Keratinocyte (primary cell): Measurements from ENCODE around the gene SFN. TPM values are rescaled to one million over a fixed set of nuclear protein-coding genes. Genes with fewer than 3 reads are reported as not detected.

Experiments used
- DNase-seq: peaks from one replicate; pipeline ENCODE4 v3.0.0-alpha.2; 2011; ENCODE audit warnings: low read depth, missing footprints, low spot score
- FAIRE-seq: peaks from 2 replicates; lab custom pipeline; 2011; peaks lifted over from hg19 to GRCh38; lab: Jason Lieb, UNC
- H2AFZ ChIP-seq: 2 replicates; pipeline ENCODE4 v1.6.0; 2012; ENCODE audit warnings: low read length, control low read depth, inconsistent platforms; ENCODE audit not compliant: control insufficient read depth
- H3K27ac ChIP-seq: 2 replicates; pipeline ENCODE4 v1.5.1; 2011; ENCODE audit warnings: low read length; ENCODE audit not compliant: control insufficient read depth, insufficient read depth
- H3K27me3 ChIP-seq: 3 replicates; pipeline ENCODE4 v1.6.0; 2011; ENCODE audit warnings: low read length; ENCODE audit not compliant: control insufficient read depth, insufficient read depth; ENCODE audit errors: extremely low read depth
- H3K36me3 ChIP-seq, 2 experiments: 2 replicates in 1 of 2; 3 replicates in 1 of 2; pipeline ENCODE4 v1.5.1; 2011; ENCODE audit warnings: low read length in 2 of 2, mild to moderate bottlenecking in 1 of 2; ENCODE audit not compliant: control insufficient read depth in 2 of 2, insufficient read depth in 2 of 2; ENCODE audit errors: extremely low read depth in 1 of 2
- H3K4me1 ChIP-seq: 3 replicates; pipeline ENCODE4 v1.5.1; 2011; ENCODE audit warnings: low read length; ENCODE audit not compliant: control insufficient read depth, insufficient read depth; ENCODE audit errors: extremely low read depth
- H3K4me2 ChIP-seq: 3 replicates; pipeline ENCODE4 v1.6.0; 2011; ENCODE audit warnings: low read depth, low read length; ENCODE audit not compliant: control insufficient read depth, insufficient read depth; ENCODE audit errors: extremely low read depth
- H3K4me3 ChIP-seq, 3 experiments: fragments of 200-600 bp in 1 of 3; sonication (generic) in 1 of 3; 2 replicates in 2 of 3; 3 replicates in 1 of 3; pipeline ENCODE4 v1.5.1; 2011 to 2016; ENCODE audit warnings: low read length in 3 of 3, mild to moderate bottlenecking in 3 of 3, control low read depth in 2 of 3, inconsistent platforms in 1 of 3, low read depth in 1 of 3, mixed read lengths in 1 of 3, mixed run types in 1 of 3, moderate library complexity in 1 of 3; ENCODE audit not compliant: control insufficient read depth in 2 of 3, insufficient read depth in 2 of 3; ENCODE audit errors: extremely low read depth in 1 of 3
- H3K79me2 ChIP-seq: 2 replicates; pipeline ENCODE4 v1.6.0; 2012; ENCODE audit warnings: low read length; ENCODE audit not compliant: control insufficient read depth, insufficient read depth
- H3K9ac ChIP-seq: 3 replicates; pipeline ENCODE4 v1.6.0; 2011; ENCODE audit warnings: low read length; ENCODE audit not compliant: control insufficient read depth, insufficient read depth; ENCODE audit errors: extremely low read depth
- H3K9me1 ChIP-seq: 3 replicates; pipeline ENCODE4 v1.6.0; 2011; ENCODE audit warnings: low read length; ENCODE audit not compliant: control insufficient read depth, insufficient read depth; ENCODE audit errors: extremely low read depth
- H3K9me3 ChIP-seq: 2 replicates; pipeline ENCODE4 v1.5.1; 2012; ENCODE audit warnings: low read depth, low read length; ENCODE audit not compliant: control insufficient read depth
- H4K20me1 ChIP-seq: 3 replicates; pipeline ENCODE4 v1.6.0; 2011; ENCODE audit warnings: low read length; ENCODE audit not compliant: control insufficient read depth, insufficient read depth; ENCODE audit errors: extremely low read depth
- CTCF ChIP-seq, 3 experiments: IDR thresholded peaks in 1 of 3; conservative IDR thresholded peaks in 1 of 3; optimal IDR thresholded peaks in 1 of 3; 2 replicates in 2 of 3; 3 replicates in 1 of 3; pipeline versions ENCODE3 to v1.5.1; 2011; ENCODE audit warnings: low read length in 3 of 3, mild to moderate bottlenecking in 3 of 3, moderate library complexity in 2 of 3, control low read depth in 1 of 3, inconsistent platforms in 1 of 3; ENCODE audit not compliant: insufficient read depth in 2 of 3; ENCODE audit errors: extremely low read depth in 1 of 3
- EZH2 ChIP-seq: IDR thresholded peaks from one replicate; pipeline ENCODE4 v1.6.1; 2012; ENCODE audit warnings: inconsistent platforms, mild to moderate bottlenecking, low read length, moderate library complexity
- dilution Hi-C: fragments of 300-500 bp; cut with MboI; formaldehyde crosslinking; loops from one replicate; pipeline ENCODE4 v1.7.0; 2020; ENCODE audit warnings: low sequenced_read_pairs; ENCODE audit not compliant: extremely low pct_ligation_motif_present
- polyA plus RNA-seq, 5 experiments: library from polyadenylated mRNA; depleted of rRNA in 3 of 5; stranded (reverse) in 3 of 5; stranded (forward) in 1 of 5; unstranded in 1 of 5; fragments of >200 nt; gene quantifications; 1 replicate in 1 of 5; 2 replicates in 3 of 5; 3 replicates in 1 of 5; pipeline versions ENCODE4 v1.2.1 to v1.2.3, GENCODE V29; 2011 to 2012; ENCODE audit warnings: missing spikeins in 2 of 5, low read depth in 1 of 5, low replicate concordance in 1 of 5

Gene SFN
- polyA plus RNA-seq, 1 donor (not counting 4 experiments of a cell fraction or from before 2014, with no cell fraction given), result 1,394 TPM

- Histone ChIP-seq H2AFZ (no peak overlapping the region), H3K9ac (peak overlapping the region; percentile 67), H3K9me1 (no peaks in the 10 kb centered on the region), H3K27ac (peak overlapping the region; percentile 100), H3K4me2 (peak overlapping the region; percentile 72), H3K9me3 (no peaks in the 10 kb centered on the region), H3K36me3 (peaks cover 9 to 32% of the 10 kb centered on the region in 2 experiments), H3K4me1 (peaks cover 94% of the 10 kb centered on the region), H3K27me3 (no peaks in the 10 kb centered on the region), H3K4me3 (peak overlapping the region in 1 of 3 experiments; percentile 25), H4K20me1 (no peaks in the 10 kb centered on the region), H3K79me2 (no peaks in the 10 kb centered on the region)
- DNase-seq, result no peak
- no peak for TF ChIP-seq EZH2
- peak; percentile 77 for FAIRE-seq
- dilution Hi-C loops, result no loop called here
Measured at GRCh38 chr1:26854906-26855305, 8.0 kb upstream of the SFN start.

- Histone ChIP-seq H3K4me1 (peaks cover 93% of the 10 kb centered on the region), H3K27me3 (no peaks in the 10 kb centered on the region), H4K20me1 (no peaks in the 10 kb centered on the region), H3K36me3 (peaks cover 4 to 25% of the 10 kb centered on the region in 2 experiments), H3K27ac (peak overlapping the region; percentile 100), H3K9ac (peak overlapping the region; percentile 67), H3K4me3 (peak overlapping the region in 1 of 3 experiments; percentile 25), H3K9me3 (no peaks in the 10 kb centered on the region), H3K9me1 (no peaks in the 10 kb centered on the region), H3K4me2 (peak overlapping the region; percentile 72), H3K79me2 (no peaks in the 10 kb centered on the region), H2AFZ (no peak overlapping the region)
- no peak for DNase-seq
- dilution Hi-C loops, result no loop called here
- no peak for FAIRE-seq
- no peak for TF ChIP-seq EZH2
- no peak for TF ChIP-seq CTCF (optimal IDR thresholded peaks at IDR 0.05 in 1 of 3, IDR thresholded peaks at IDR 0.05 in 1 of 3, conservative IDR thresholded peaks at IDR 0.05 in 1 of 3; ENCODE audit: extremely low read depth in 1 of 3, insufficient read depth in 2 of 3, low read length in 3 of 3)
Measured at GRCh38 chr1:26855636-26856035, 7.3 kb upstream of the SFN start.

GRCh38 chr1:26856181-26856580, 6.8 kb upstream of the SFN start:
- Histone ChIP-seq H3K27me3 (no peaks in the 10 kb centered on the region), H3K4me1 (peaks cover 93% of the 10 kb centered on the region), H2AFZ (no peak overlapping the region), H3K9ac (peak overlapping the region; percentile 93), H3K9me3 (no peaks in the 10 kb centered on the region), H3K4me3 (no peak overlapping the region), H3K36me3 (peaks cover 4 to 22% of the 10 kb centered on the region in 2 experiments), H3K27ac (peak overlapping the region; percentile 100), H3K9me1 (no peaks in the 10 kb centered on the region), H3K79me2 (no peaks in the 10 kb centered on the region), H4K20me1 (no peaks in the 10 kb centered on the region), H3K4me2 (no peak overlapping the region)
- no peak for FAIRE-seq
- dilution Hi-C loops, result no loop called here
- no peak for TF ChIP-seq EZH2
- no peak for TF ChIP-seq CTCF (optimal IDR thresholded peaks at IDR 0.05 in 1 of 3, IDR thresholded peaks at IDR 0.05 in 1 of 3, conservative IDR thresholded peaks at IDR 0.05 in 1 of 3; ENCODE audit: extremely low read depth in 1 of 3, insufficient read depth in 2 of 3, low read length in 3 of 3)
- no peak for DNase-seq
